Panc1 (cell line): Measurements from ENCODE around the gene PCYT2. TPM values are rescaled to one million over a fixed set of nuclear protein-coding genes. Genes with fewer than 3 reads are reported as not detected.

ENCODE experiments used
- ATAC-seq: fragments of 200-7000 bp; cut with Tn5 transposase; 2 replicates; pipeline ENCODE4 v1.9.1; 2020; ENCODE audit warnings: mild to moderate bottlenecking, moderate library complexity
- BruUV-seq: library from RNA; stranded (reverse); fragments of 400-500 nt; replicated peaks from 2 replicates; lab custom pipeline; 2021; lab: Mats Ljungman, UMichigan
- CTCF ChIA-PET: fragments of 300-600 bp; sonication (Branson Sonifier 250); formaldehyde crosslinking; loops from one replicate; lab custom pipeline; 2022; ENCODE audit warnings: antibody characterized with exemption; lab: Charles Lee
- POLR2A ChIA-PET: fragments of 300-600 bp; sonication (Branson Sonifier 250); formaldehyde crosslinking; loops from one replicate; lab custom pipeline; 2022; ENCODE audit warnings: antibody characterized with exemption; lab: Charles Lee
- DNase-seq: peaks from one replicate; pipeline ENCODE4 v3.0.0-alpha.2; 2010; ENCODE audit warnings: low read depth, low spot score
- H3K27ac ChIP-seq: 2 replicates; pipeline ENCODE4 v1.5.1; 2011; ENCODE audit warnings: mild to moderate bottlenecking, low read length, inconsistent platforms
- H3K27me3 ChIP-seq: fragments of 200-500 bp; sonication (Bioruptor generic); 2 replicates; pipeline ENCODE4 v1.6.0; 2014; ENCODE audit warnings: low read length, inconsistent platforms; ENCODE audit not compliant: control insufficient read depth, insufficient read depth
- H3K36me3 ChIP-seq: fragments of 200-500 bp; sonication (Bioruptor generic); 2 replicates; pipeline ENCODE4 v1.5.1; 2014; ENCODE audit warnings: inconsistent platforms, mild to moderate bottlenecking, low read length, moderate library complexity; ENCODE audit not compliant: control insufficient read depth, insufficient read depth
- H3K4me1 ChIP-seq: 2 replicates; pipeline ENCODE4 v1.5.1; 2011; ENCODE audit warnings: inconsistent platforms, mild to moderate bottlenecking, low read length, moderate library complexity; ENCODE audit not compliant: control insufficient read depth, insufficient read depth
- H3K4me3 ChIP-seq, 2 experiments: 2 replicates each; pipeline ENCODE4 v1.5.1; 2011 to 2012; ENCODE audit warnings: low read depth in 2 of 2, low read length in 2 of 2, mild to moderate bottlenecking in 2 of 2, inconsistent platforms in 1 of 2, moderate library complexity in 1 of 2
- H3K9me3 ChIP-seq: fragments of 200-500 bp; sonication (Bioruptor generic); 2 replicates; pipeline ENCODE4 v1.5.1; 2014; ENCODE audit warnings: low read depth, mild to moderate bottlenecking, inconsistent platforms, low read length, moderate library complexity; ENCODE audit not compliant: control insufficient read depth, insufficient read depth
- POLR2AphosphoS5 ChIP-seq: IDR thresholded peaks from 2 replicates; pipeline ENCODE4 v1.6.1; 2012; ENCODE audit warnings: mild to moderate bottlenecking, low read depth, low read length, moderate library complexity
- SIN3A ChIP-seq: IDR thresholded peaks from 2 replicates; pipeline ENCODE4 v1.6.1; 2012; ENCODE audit warnings: low read depth, mild to moderate bottlenecking, low read length, moderate library complexity, borderline replicate concordance; ENCODE audit not compliant: insufficient read depth
- TCF7L2 ChIP-seq: IDR thresholded peaks from 2 replicates; pipeline ENCODE4 v1.6.1; 2011; ENCODE audit warnings: mild to moderate bottlenecking, low read depth, low read length, inconsistent platforms
- in situ Hi-C: cut with HindIII; loops from 2 replicates; pipeline ENCODE4 v1.10.0; 2016; ENCODE audit warnings: low sequenced_read_pairs, low pct_unique_long_range_greater_than_20kb
- intact Hi-C: fragments of 100-400 bp; cut with micrococcal nuclease; formaldehyde crosslinking; loops from one replicate; pipeline ENCODE4 v1.10.0; 2022; ENCODE audit not compliant: unreplicated experiment
- total RNA-seq: library from RNA; stranded (reverse); gene quantifications from one replicate; pipeline ENCODE4 v1.2.1, GENCODE V29; 2021; ENCODE audit not compliant: unreplicated experiment
- TF ChIP-seq, protein P1 (sequence below), 2 experiments: IDR thresholded peaks; 2 replicates each; pipeline ENCODE4 v1.6.1; 2011 to 2012; ENCODE audit warnings: low read depth in 2 of 2, control low read depth in 1 of 2, low read length in 1 of 2, mild to moderate bottlenecking in 1 of 2, moderate library complexity in 1 of 2; ENCODE audit not compliant: insufficient read depth in 1 of 2
- TF ChIP-seq, protein P2 (sequence below): fragments of 450-650 bp; IDR thresholded peaks from 2 replicates; pipeline ENCODE4 v1.5.1; 2017; ENCODE audit warnings: mild to moderate bottlenecking

PCYT2 gene
- total RNA-seq, 1 experiment from 2014 or later = 91.2 TPM

DNA sequence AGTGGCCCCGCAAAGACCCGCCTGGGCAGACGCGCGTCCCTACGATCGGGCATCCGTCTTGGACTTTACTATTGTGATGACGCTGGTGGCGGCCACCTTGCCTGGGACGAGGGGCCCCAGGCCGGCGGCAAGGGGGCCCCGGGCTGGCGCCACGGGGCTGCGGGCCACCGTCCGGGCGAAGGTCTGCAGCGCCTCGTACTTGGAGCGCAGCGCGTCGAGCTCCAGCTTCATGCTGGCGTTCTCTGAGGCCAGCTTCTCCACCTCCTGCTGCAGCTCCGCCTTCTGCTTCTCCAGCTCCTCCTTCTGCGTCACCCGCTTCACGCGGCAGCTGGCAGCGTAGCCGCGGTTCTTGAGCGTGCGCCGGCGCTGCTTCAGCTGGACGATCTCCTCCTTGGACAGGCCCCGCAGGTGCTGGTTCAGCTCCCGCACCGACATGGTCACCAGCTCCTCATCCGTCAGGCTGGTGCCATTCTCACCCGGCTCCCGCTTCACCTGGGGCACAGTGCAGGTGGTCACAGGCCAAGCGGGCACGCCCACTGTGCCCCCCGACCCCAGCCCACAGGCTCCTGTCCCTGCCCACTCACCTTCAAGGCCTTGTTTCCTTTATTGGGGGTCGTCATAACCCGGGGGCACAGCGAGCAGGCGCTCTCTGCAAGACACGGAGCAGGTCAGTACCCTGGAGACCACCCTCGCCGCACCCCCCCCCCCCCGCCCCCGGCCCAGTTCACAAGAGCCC, 11.5 kb upstream of the PCYT2 start:
- TF ChIP-seq SIN3A (no peak), POLR2AphosphoS5 (0 out of 2 replicates have a peak, but pooled peaks have one; percentile 18), TCF7L2 (no peak)
- TF ChIP-seq, protein P1, sequence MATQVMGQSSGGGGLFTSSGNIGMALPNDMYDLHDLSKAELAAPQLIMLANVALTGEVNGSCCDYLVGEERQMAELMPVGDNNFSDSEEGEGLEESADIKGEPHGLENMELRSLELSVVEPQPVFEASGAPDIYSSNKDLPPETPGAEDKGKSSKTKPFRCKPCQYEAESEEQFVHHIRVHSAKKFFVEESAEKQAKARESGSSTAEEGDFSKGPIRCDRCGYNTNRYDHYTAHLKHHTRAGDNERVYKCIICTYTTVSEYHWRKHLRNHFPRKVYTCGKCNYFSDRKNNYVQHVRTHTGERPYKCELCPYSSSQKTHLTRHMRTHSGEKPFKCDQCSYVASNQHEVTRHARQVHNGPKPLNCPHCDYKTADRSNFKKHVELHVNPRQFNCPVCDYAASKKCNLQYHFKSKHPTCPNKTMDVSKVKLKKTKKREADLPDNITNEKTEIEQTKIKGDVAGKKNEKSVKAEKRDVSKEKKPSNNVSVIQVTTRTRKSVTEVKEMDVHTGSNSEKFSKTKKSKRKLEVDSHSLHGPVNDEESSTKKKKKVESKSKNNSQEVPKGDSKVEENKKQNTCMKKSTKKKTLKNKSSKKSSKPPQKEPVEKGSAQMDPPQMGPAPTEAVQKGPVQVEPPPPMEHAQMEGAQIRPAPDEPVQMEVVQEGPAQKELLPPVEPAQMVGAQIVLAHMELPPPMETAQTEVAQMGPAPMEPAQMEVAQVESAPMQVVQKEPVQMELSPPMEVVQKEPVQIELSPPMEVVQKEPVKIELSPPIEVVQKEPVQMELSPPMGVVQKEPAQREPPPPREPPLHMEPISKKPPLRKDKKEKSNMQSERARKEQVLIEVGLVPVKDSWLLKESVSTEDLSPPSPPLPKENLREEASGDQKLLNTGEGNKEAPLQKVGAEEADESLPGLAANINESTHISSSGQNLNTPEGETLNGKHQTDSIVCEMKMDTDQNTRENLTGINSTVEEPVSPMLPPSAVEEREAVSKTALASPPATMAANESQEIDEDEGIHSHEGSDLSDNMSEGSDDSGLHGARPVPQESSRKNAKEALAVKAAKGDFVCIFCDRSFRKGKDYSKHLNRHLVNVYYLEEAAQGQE (IDR thresholded peaks at IDR 0.05; ENCODE audit: insufficient read depth in 1 of 2, low read depth in 2 of 2, low read length in 1 of 2) = no peak
- intact Hi-C loops (no loop called here), in situ Hi-C loops (no loop called here)
- POLR2A ChIA-PET = interaction anchor here (0.5 kb wide), 1 partner anchor 218 kb away, joined by 10 read pairs; no protein-coding TSS in a partner anchor
- no peaks in the 10 kb centered on the region for H3K9me3 ChIP-seq
- H3K27me3 ChIP-seq = no peaks in the 10 kb centered on the region
- no peak overlapping the region; a peak in 1 of 4 replicates for H3K4me3 ChIP-seq
- DNase-seq (no peak), ATAC-seq (no peak)
- H3K36me3 ChIP-seq = peaks cover 3% of the 10 kb centered on the region; the same call in 1 of the 2 replicates
- H3K27ac ChIP-seq = peak overlapping the region; percentile 45; the same call in 1 of the 2 replicates
- CTCF ChIA-PET = no interaction called here
- H3K4me1 ChIP-seq = peaks cover 60% of the 10 kb centered on the region
- BruUV-seq = no TSS peak

DNA sequence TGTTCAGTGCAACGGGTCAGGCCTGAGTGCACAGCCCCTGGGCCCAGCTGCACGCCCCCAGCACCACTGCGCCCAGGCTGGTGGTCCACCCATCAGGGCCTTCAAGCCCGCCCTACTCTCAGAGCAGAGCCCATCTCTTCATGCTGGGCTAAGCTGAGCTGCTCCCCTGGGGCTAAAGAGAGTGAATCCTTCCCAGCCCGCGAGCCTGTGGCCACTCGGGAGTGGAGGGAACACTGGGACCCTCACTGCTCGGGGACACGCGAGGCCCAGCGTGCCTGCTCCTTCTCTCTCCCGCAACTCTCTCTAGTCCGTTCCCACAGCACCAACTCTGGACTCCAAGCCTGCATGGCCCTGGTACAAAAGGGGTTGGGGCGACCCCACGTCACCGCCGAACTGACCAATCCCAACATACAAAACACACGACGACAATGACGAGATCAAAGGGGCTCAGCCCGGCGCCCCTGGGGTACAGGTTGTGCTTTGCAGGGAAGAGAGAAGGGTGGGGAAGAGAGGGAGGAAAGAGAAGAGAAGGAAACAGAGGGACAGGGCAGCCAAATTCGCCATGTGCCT, 10.9 kb upstream of the PCYT2 start:
- H3K9me3 ChIP-seq = no peaks in the 10 kb centered on the region
- no TSS peak for BruUV-seq
- ATAC-seq (no peak), DNase-seq (no peak)
- POLR2A ChIA-PET = no interaction called here
- H3K36me3 ChIP-seq = peaks cover 9% of the 10 kb centered on the region; the same call in 1 of the 2 replicates
- no peaks in the 10 kb centered on the region for H3K27me3 ChIP-seq
- 0 out of 2 replicates have a peak overlapping the region, but pooled peaks have one; percentile 45 for H3K27ac ChIP-seq
- intact Hi-C loops = no loop called here
- CTCF ChIA-PET = no interaction called here
- no peak overlapping the region for H3K4me3 ChIP-seq
- in situ Hi-C loops = no loop called here
- H3K4me1 ChIP-seq = peaks cover 60% of the 10 kb centered on the region
- TF ChIP-seq POLR2AphosphoS5 = no peak
- TF ChIP-seq, protein P1 (IDR thresholded peaks at IDR 0.05; ENCODE audit: insufficient read depth in 1 of 2, low read depth in 2 of 2, low read length in 1 of 2) = no peak
- TF ChIP-seq TCF7L2 = no peak
- no peak for TF ChIP-seq SIN3A
- TF ChIP-seq, protein P2, sequence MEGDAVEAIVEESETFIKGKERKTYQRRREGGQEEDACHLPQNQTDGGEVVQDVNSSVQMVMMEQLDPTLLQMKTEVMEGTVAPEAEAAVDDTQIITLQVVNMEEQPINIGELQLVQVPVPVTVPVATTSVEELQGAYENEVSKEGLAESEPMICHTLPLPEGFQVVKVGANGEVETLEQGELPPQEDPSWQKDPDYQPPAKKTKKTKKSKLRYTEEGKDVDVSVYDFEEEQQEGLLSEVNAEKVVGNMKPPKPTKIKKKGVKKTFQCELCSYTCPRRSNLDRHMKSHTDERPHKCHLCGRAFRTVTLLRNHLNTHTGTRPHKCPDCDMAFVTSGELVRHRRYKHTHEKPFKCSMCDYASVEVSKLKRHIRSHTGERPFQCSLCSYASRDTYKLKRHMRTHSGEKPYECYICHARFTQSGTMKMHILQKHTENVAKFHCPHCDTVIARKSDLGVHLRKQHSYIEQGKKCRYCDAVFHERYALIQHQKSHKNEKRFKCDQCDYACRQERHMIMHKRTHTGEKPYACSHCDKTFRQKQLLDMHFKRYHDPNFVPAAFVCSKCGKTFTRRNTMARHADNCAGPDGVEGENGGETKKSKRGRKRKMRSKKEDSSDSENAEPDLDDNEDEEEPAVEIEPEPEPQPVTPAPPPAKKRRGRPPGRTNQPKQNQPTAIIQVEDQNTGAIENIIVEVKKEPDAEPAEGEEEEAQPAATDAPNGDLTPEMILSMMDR = no peak
